HCT116 (cell line): ENCODE measurements around the gene PF4V1. TPM values are rescaled to one million over a fixed set of nuclear protein-coding genes. Genes with fewer than 3 reads are reported as not detected.

Source experiments
- ATAC-seq: fragments of 200-7000 bp; cut with Tn5 transposase; 2 replicates; pipeline ENCODE4 v1.9.1; 2020; ENCODE audit warnings: mild to moderate bottlenecking, moderate library complexity
- BruUV-seq: library from RNA; stranded (reverse); fragments of 400-500 nt; replicated peaks from 2 replicates; lab custom pipeline; 2021; lab: Mats Ljungman, UMichigan
- CTCF ChIA-PET: fragments of 300-600 bp; sonication (Branson Sonifier 250); formaldehyde crosslinking; loops from one replicate; lab custom pipeline; 2021; ENCODE audit warnings: antibody characterized with exemption; lab: Charles Lee
- POLR2A ChIA-PET: fragments of 300-600, 350-600 bp; sonication (Branson Sonifier 250); formaldehyde crosslinking; loops from one replicate; lab custom pipeline; 2021; ENCODE audit warnings: antibody characterized with exemption; lab: Charles Lee
- RAD21 ChIA-PET, 2 experiments: fragments of 300-600 bp; sonication (Branson Sonifier 250); formaldehyde crosslinking; loops; one replicate each; lab custom pipeline; 2023; ENCODE audit warnings: low total read pairs in 2 of 2; ENCODE audit not compliant: uncharacterized antibody in 2 of 2, unreplicated experiment in 2 of 2, low non-redundant PET in 1 of 2; lab: Charles Lee
- DNase-seq: peaks from one replicate; pipeline ENCODE4 v3.0.0-alpha.2; 2010; ENCODE audit warnings: low read depth, low spot score
- H2AFZ ChIP-seq: fragments of 200-600 bp; shearing (Covaris generic), sonication (generic); 2 replicates; pipeline ENCODE4 v1.6.1; 2017; ENCODE audit warnings: low read depth, mixed run types, mixed read lengths, antibody characterized with exemption, low read length; ENCODE audit not compliant: poor library complexity, severe bottlenecking
- H3K27ac ChIP-seq: 2 replicates; pipeline ENCODE4 v1.5.1; 2012; ENCODE audit warnings: low read depth, low read length
- H3K27me3 ChIP-seq: fragments of 200-600 bp; sonication (generic); 2 replicates; pipeline ENCODE4 v1.6.1; 2016; ENCODE audit warnings: mixed run types, low read length, mixed read lengths; ENCODE audit not compliant: insufficient read depth
- H3K36me3 ChIP-seq, 2 experiments: fragments of 200-500 bp in 1 of 2; fragments of 200-600 bp in 1 of 2; sonication (Bioruptor generic) in 1 of 2; sonication (generic) in 1 of 2; 2 replicates each; pipeline versions ENCODE4 v1.5.1 to v1.6.1; 2014 to 2016; ENCODE audit warnings: low read length in 2 of 2, inconsistent platforms in 1 of 2, mixed read lengths in 1 of 2, mixed run types in 1 of 2; ENCODE audit not compliant: insufficient read depth in 2 of 2, control insufficient read depth in 1 of 2
- H3K4me1 ChIP-seq, 2 experiments: fragments of 200-600 bp in 1 of 2; sonication (generic) in 1 of 2; 2 replicates each; pipeline versions ENCODE4 v1.5.1 to v1.6.1; 2012 to 2017; ENCODE audit warnings: low read length in 2 of 2, inconsistent platforms in 1 of 2, mild to moderate bottlenecking in 1 of 2, mixed read lengths in 1 of 2, mixed run types in 1 of 2, moderate library complexity in 1 of 2; ENCODE audit not compliant: insufficient read depth in 2 of 2, control insufficient read depth in 1 of 2
- H3K4me2 ChIP-seq: fragments of 200-600 bp; sonication (generic); 2 replicates; pipeline ENCODE4 v1.6.1; 2017; ENCODE audit warnings: mixed run types, low read length, mixed read lengths
- H3K4me3 ChIP-seq, 2 experiments: fragments of 200-600 bp in 1 of 2; sonication (generic) in 1 of 2; replicated peaks in 1 of 2; 2 replicates each; pipeline ENCODE4 v1.5.1; 2011 to 2016; ENCODE audit warnings: low read length in 2 of 2, control low read depth in 1 of 2, low read depth in 1 of 2, mild to moderate bottlenecking in 1 of 2, mixed read lengths in 1 of 2, mixed run types in 1 of 2
- H3K79me2 ChIP-seq: fragments of 200-600 bp; sonication (generic); 2 replicates; pipeline ENCODE4 v1.6.1; 2017; ENCODE audit warnings: mild to moderate bottlenecking, mixed run types, low read length, moderate library complexity, mixed read lengths; ENCODE audit not compliant: insufficient read depth
- H3K9ac ChIP-seq: fragments of 200-600 bp; sonication (generic); 2 replicates; pipeline ENCODE4 v1.6.1; 2016; ENCODE audit warnings: low read length, mixed read lengths
- H3K9me2 ChIP-seq: fragments of 200-600 bp; sonication (generic), shearing (Covaris generic); 2 replicates; pipeline ENCODE4 v1.6.1; 2017; ENCODE audit warnings: mixed run types, mild to moderate bottlenecking, moderate library complexity; ENCODE audit not compliant: insufficient read depth
- H3K9me3 ChIP-seq, 2 experiments: fragments of 200-500 bp in 1 of 2; fragments of 200-600 bp in 1 of 2; sonication (Bioruptor generic) in 1 of 2; sonication (generic) in 1 of 2; 2 replicates each; pipeline ENCODE4 v1.6.1; 2014 to 2017; ENCODE audit warnings: low read length in 2 of 2, mixed read lengths in 2 of 2, inconsistent platforms in 1 of 2, low read depth in 1 of 2, mild to moderate bottlenecking in 1 of 2, mixed run types in 1 of 2, moderate library complexity in 1 of 2; ENCODE audit not compliant: control insufficient read depth in 1 of 2, insufficient read depth in 1 of 2
- H4K20me1 ChIP-seq: fragments of 200-600 bp; sonication (generic), shearing (Covaris generic); 2 replicates; pipeline ENCODE4 v1.6.1; 2017; ENCODE audit warnings: mixed run types, mild to moderate bottlenecking, moderate library complexity; ENCODE audit not compliant: insufficient read depth
- CBX3 ChIP-seq: IDR thresholded peaks from 2 replicates; pipeline ENCODE4 v1.6.1; 2012; ENCODE audit warnings: low read depth
- CEBPB ChIP-seq: IDR thresholded peaks from 2 replicates; pipeline ENCODE4 v1.6.1; 2012; ENCODE audit warnings: low read depth
- EZH2phosphoT487 ChIP-seq: fragments of 200-600 bp; IDR thresholded peaks from 2 replicates; pipeline ENCODE4 v1.6.1; 2018; ENCODE audit warnings: antibody characterized with exemption, borderline replicate concordance
- JUND ChIP-seq: IDR thresholded peaks from 2 replicates; pipeline ENCODE4 v1.6.1; 2012
- POLR2A ChIP-seq: IDR thresholded peaks from 2 replicates; pipeline ENCODE4 v1.7.0; 2011; ENCODE audit warnings: borderline replicate concordance; ENCODE audit not compliant: insufficient read depth, insufficient read length; ENCODE audit errors: extremely low read depth
- POLR2AphosphoS5 ChIP-seq: IDR thresholded peaks from 2 replicates; pipeline ENCODE4 v1.6.1; 2011; ENCODE audit warnings: mild to moderate bottlenecking, low read depth, low read length, moderate library complexity
- RAD21 ChIP-seq: IDR thresholded peaks from 2 replicates; pipeline ENCODE4 v1.6.1; 2012; ENCODE audit warnings: low read depth, mild to moderate bottlenecking
- SRF ChIP-seq: IDR thresholded peaks from 2 replicates; pipeline ENCODE4 v1.6.1; 2012; ENCODE audit warnings: low read depth
- ZFX ChIP-seq: fragments of 450-650 bp; IDR thresholded peaks from 2 replicates; pipeline ENCODE4 v1.6.1; 2017
- intact Hi-C: fragments of 100-400 bp; cut with micrococcal nuclease; formaldehyde crosslinking; loops from 2 replicates; pipeline ENCODE4 v1.10.0; 2022
- total RNA-seq: library from RNA; stranded (reverse); gene quantifications from one replicate; pipeline ENCODE4 v1.2.1, GENCODE V29; 2021; ENCODE audit not compliant: unreplicated experiment
- TF ChIP-seq, protein P1 (sequence below): IDR thresholded peaks from 2 replicates; pipeline ENCODE4 v1.6.1; 2012
- TF ChIP-seq, protein P2 (sequence below): IDR thresholded peaks from 2 replicates; pipeline ENCODE4 v1.6.1; 2012
- TF ChIP-seq, protein P3 (sequence below): IDR thresholded peaks from 2 replicates; pipeline ENCODE4 v1.6.1; 2011; ENCODE audit warnings: mild to moderate bottlenecking, low read length, moderate library complexity; ENCODE audit not compliant: insufficient replicate concordance; ENCODE audit errors: extremely low read depth

Gene PF4V1
- total RNA-seq, 1 experiment from 2014 or later = not detected

DNA sequence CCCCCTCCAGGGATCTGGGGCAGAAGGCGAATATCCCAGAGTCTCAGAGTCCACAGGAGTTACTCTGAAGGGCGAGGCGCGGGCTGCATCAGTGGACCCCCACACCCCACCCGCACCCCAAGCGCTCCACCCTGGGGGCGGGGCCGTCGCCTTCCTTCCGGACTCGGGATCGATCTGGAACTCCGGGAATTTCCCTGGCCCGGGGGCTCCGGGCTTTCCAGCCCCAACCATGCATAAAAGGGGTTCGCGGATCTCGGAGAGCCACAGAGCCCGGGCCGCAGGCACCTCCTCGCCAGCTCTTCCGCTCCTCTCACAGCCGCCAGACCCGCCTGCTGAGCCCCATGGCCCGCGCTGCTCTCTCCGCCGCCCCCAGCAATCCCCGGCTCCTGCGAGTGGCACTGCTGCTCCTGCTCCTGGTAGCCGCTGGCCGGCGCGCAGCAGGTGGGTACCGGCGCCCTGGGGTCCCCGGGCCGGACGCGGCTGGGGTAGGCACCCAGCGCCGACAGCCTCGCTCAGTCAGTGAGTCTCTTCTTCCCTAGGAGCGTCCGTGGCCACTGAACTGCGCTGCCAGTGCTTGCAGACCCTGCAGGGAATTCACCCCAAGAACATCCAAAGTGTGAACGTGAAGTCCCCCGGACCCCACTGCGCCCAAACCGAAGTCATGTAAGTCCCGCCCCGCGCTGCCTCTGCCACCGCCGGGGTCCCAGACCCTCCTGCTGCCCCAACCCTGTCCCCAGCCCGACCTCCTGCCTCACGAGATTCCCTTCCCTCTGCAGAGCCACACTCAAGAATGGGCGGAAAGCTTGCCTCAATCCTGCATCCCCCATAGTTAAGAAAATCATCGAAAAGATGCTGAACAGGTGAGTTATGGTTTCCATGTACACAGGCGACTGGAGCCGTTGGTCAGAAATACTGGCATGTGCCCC is 16.3 kb downstream of the PF4V1 start, which contains the start of gene CXCL1:
CXCL1 (plus strand) TSS at position 264 of the 926 bp plus-strand sequence; CDS start at position 342, 78 bp downstream.
- RAD21 ChIA-PET = no interaction called here
- no peaks in the 10 kb centered on the region for H3K36me3 ChIP-seq
- H2AFZ ChIP-seq = peak within 1 kb of the TSS; percentile 96
- DNase-seq (no peak), ATAC-seq (peak; percentile 70)
- POLR2A ChIA-PET = no interaction called here
- no peak for TF ChIP-seq SRF
- TF ChIP-seq, protein P1, sequence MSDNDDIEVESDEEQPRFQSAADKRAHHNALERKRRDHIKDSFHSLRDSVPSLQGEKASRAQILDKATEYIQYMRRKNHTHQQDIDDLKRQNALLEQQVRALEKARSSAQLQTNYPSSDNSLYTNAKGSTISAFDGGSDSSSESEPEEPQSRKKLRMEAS = no peak
- TF ChIP-seq, protein P2, sequence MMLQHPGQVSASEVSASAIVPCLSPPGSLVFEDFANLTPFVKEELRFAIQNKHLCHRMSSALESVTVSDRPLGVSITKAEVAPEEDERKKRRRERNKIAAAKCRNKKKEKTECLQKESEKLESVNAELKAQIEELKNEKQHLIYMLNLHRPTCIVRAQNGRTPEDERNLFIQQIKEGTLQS = no peak
- peak; percentile 59 for TF ChIP-seq POLR2AphosphoS5
- peak within 1 kb of the TSS; percentile 48; the same call in 1 of the 2 replicates for H3K27ac ChIP-seq
- no peaks in the 10 kb centered on the region for H3K79me2 ChIP-seq
- no peaks in the 10 kb centered on the region for H3K27me3 ChIP-seq
- CTCF ChIA-PET = interaction anchor here (1.5 to 3.6 kb wide), 2 partner anchors 10 to 265 kb away, joined by 4 to 13 read pairs; no protein-coding TSS in a partner anchor
- peak within 1 kb of the TSS; percentile 56 for H3K9ac ChIP-seq
- H3K9me3 ChIP-seq = no peaks in the 10 kb centered on the region
- peak within 1 kb of the TSS; percentile 99 for H3K4me2 ChIP-seq
- peak within 1 kb of the TSS; percentile 62 to 84 for H3K4me3 ChIP-seq
- H3K4me1 ChIP-seq = peaks cover 0 to 13% of the 10 kb centered on the region in 2 experiments; a peak in 3 of 4 replicates
- BruUV-seq = no TSS peak
- no peaks in the 10 kb centered on the region for H4K20me1 ChIP-seq
- intact Hi-C loops = loop anchor here (10.0 kb wide), 1 partner anchor 525 kb away; no protein-coding TSS in a partner anchor
- no peaks in the 10 kb centered on the region for H3K9me2 ChIP-seq

DNA sequence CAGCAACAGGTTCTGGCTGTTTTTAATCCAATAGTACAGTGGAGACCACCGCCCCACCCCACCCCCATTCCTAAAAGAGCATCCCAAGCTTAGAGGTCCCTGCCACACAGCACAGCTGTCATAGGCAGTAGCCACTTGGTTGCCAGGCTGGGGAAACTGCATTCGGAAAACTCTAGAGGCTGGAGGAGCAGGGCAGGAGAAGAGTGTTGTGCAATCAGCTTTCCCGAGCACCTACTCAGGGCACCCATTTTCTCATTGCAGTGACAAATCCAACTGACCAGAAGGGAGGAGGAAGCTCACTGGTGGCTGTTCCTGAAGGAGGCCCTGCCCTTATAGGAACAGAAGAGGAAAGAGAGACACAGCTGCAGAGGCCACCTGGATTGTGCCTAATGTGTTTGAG is 17.2 kb downstream of the PF4V1 start:
- POLR2A ChIA-PET = no interaction called here
- no peak for ATAC-seq
- CTCF ChIA-PET = no interaction called here
- no peaks in the 10 kb centered on the region for H3K27me3 ChIP-seq
- DNase-seq = no peak
- H3K79me2 ChIP-seq = no peaks in the 10 kb centered on the region
- H3K4me2 ChIP-seq = peak overlapping the region; percentile 99
- RAD21 ChIA-PET = no interaction called here
- no peaks in the 10 kb centered on the region for H4K20me1 ChIP-seq
- H3K9me2 ChIP-seq = no peaks in the 10 kb centered on the region
- peaks cover 0 to 13% of the 10 kb centered on the region in 2 experiments; a peak in 3 of 4 replicates for H3K4me1 ChIP-seq
- H3K36me3 ChIP-seq = no peaks in the 10 kb centered on the region
- no TSS peak for BruUV-seq
- intact Hi-C loops = no loop called here
- TF ChIP-seq RAD21 (no peak), JUND (no peak), POLR2A (no peak), ZFX (no peak), EZH2phosphoT487 (no peak), CEBPB (no peak), CBX3 (no peak), SRF (no peak)
- TF ChIP-seq, protein P3, sequence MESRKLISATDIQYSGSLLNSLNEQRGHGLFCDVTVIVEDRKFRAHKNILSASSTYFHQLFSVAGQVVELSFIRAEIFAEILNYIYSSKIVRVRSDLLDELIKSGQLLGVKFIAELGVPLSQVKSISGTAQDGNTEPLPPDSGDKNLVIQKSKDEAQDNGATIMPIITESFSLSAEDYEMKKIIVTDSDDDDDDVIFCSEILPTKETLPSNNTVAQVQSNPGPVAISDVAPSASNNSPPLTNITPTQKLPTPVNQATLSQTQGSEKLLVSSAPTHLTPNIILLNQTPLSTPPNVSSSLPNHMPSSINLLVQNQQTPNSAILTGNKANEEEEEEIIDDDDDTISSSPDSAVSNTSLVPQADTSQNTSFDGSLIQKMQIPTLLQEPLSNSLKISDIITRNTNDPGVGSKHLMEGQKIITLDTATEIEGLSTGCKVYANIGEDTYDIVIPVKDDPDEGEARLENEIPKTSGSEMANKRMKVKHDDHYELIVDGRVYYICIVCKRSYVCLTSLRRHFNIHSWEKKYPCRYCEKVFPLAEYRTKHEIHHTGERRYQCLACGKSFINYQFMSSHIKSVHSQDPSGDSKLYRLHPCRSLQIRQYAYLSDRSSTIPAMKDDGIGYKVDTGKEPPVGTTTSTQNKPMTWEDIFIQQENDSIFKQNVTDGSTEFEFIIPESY = no peak
- TF ChIP-seq, protein P2 = no peak
- TF ChIP-seq, protein P1 = no peak
- TF ChIP-seq, all 23 proteins: peak for 0
- no peak overlapping the region for H2AFZ ChIP-seq
- no peaks in the 10 kb centered on the region for H3K9me3 ChIP-seq
- H3K27ac ChIP-seq = no peak overlapping the region
- H3K9ac ChIP-seq = no peak overlapping the region
- H3K4me3 ChIP-seq = no peak overlapping the region
